NT2/D1 (cell line): Measurements from ENCODE around the gene MOV10L1.

Source experiments
- SUZ12 ChIP-seq: IDR thresholded peaks from 2 replicates; pipeline ENCODE4 v1.6.1; 2011; ENCODE audit not compliant: insufficient read length, insufficient read depth; ENCODE audit errors: extremely low read depth
- ZNF274 ChIP-seq: IDR thresholded peaks from 2 replicates; pipeline ENCODE4 v1.6.1; 2011; ENCODE audit warnings: mild to moderate bottlenecking, low read depth, low read length

DNA sequence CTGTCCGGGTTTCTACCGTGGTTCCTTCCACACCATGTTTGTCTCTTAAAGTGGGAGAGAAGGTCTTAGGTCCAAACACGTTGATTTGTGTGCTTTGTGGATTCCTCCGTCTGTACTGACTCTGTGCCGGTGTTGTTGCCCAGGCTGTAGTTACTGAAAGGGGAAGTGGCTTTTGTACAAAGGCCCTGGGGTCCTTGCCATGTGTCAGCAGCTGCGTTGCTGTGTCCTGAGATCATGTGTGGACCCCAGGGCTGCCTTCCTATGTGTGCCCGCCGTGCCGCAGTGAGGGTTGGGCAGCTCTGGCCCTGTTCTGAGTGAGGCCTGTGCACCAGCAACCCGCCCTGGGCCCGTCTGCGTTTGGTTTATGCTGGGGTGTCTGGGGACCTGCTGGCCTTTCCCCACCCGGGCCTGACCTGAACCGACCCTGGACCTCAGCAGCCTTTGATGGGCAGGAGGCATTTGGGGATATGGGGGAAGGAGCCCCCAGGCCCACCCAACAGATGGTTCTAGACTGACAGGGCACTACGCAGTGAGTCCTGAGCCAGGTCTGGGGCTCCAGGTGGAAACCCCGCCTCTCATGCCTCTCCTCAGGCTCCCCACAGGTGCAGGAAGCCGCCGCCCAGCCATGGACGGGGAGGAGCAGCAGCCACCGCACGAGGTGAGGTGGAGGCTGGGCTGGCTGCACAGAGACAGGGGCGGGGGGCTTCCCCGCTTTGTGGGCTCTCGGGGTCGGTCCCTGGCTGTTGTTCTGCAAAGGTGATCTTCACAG, 102.8 kb downstream of the MOV10L1 start:
- TF ChIP-seq SUZ12 (no peak), ZNF274 (no peak)
